Neuronal stem cell (in vitro differentiated cells): ENCODE measurements around the gene THY1.
"Not testable (repeated sequence)": the region's sequence is repeated elsewhere in the genome, so short reads cannot be mapped to it uniquely, and the experiment has no call there.

Experiments used
- DNase-seq: peaks from one replicate; pipeline ENCODE4 v3.0.0-alpha.2; 2013; ENCODE audit warnings: low spot score
- H2AFZ ChIP-seq: one replicate; pipeline ENCODE4 v1.6.1; 2013; ENCODE audit warnings: mild to moderate bottlenecking, low read length, inconsistent platforms
- H2AK5ac ChIP-seq: 2 replicates; pipeline ENCODE4 v1.6.1; 2013; ENCODE audit warnings: low read depth, mild to moderate bottlenecking, inconsistent platforms, low read length, moderate library complexity, mixed read lengths
- H2BK120ac ChIP-seq: 2 replicates; pipeline ENCODE4 v1.6.1; 2013; ENCODE audit warnings: low read depth, mild to moderate bottlenecking, inconsistent platforms, low read length, moderate library complexity, mixed read lengths
- H2BK12ac ChIP-seq: one replicate; pipeline ENCODE4 v1.6.1; 2013; ENCODE audit warnings: low read length, inconsistent platforms
- H2BK15ac ChIP-seq: 2 replicates; pipeline ENCODE4 v1.6.1; 2013; ENCODE audit warnings: mild to moderate bottlenecking, low read length, inconsistent platforms, mixed read lengths
- H2BK5ac ChIP-seq: one replicate; pipeline ENCODE4 v1.6.1; 2013; ENCODE audit warnings: inconsistent platforms, mild to moderate bottlenecking, low read length, moderate library complexity
- H3K14ac ChIP-seq: one replicate; pipeline ENCODE4 v1.6.1; 2013; ENCODE audit warnings: low read length, inconsistent platforms
- H3K18ac ChIP-seq: 2 replicates; pipeline ENCODE4 v1.6.1; 2013; ENCODE audit warnings: low read length, inconsistent platforms
- H3K23ac ChIP-seq: 2 replicates; pipeline ENCODE4 v1.6.1; 2013; ENCODE audit warnings: low read depth, mild to moderate bottlenecking, mixed read lengths, low read length, inconsistent platforms; ENCODE audit not compliant: poor library complexity
- H3K27ac ChIP-seq: replicated peaks from 3 replicates; pipeline ENCODE4 v1.5.1; 2013; ENCODE audit warnings: low read length, inconsistent platforms
- H3K27me3 ChIP-seq, 3 experiments: 2 replicates each; pipeline ENCODE4 v1.6.1; 2013; ENCODE audit warnings: low read length in 3 of 3, mild to moderate bottlenecking in 2 of 3, inconsistent platforms in 1 of 3, low read depth in 1 of 3, mixed read lengths in 1 of 3, moderate library complexity in 1 of 3; ENCODE audit not compliant: control insufficient read depth in 3 of 3, insufficient read depth in 3 of 3
- H3K36me3 ChIP-seq, 2 donors: replicated peaks in 1 of 2; 2 replicates each; pipeline ENCODE4 v1.6.1; 2013; ENCODE audit warnings: low read length in 2 of 2; ENCODE audit not compliant: control insufficient read depth in 2 of 2, insufficient read depth in 2 of 2
- H3K4ac ChIP-seq: 2 replicates; pipeline ENCODE4 v1.6.1; 2013; ENCODE audit warnings: inconsistent platforms, mild to moderate bottlenecking, low read length, moderate library complexity
- H3K4me1 ChIP-seq, 2 donors: 1 replicate in 1 of 2; 2 replicates in 1 of 2; pipeline ENCODE4 v1.6.1; 2013; ENCODE audit warnings: low read length in 2 of 2, low read depth in 1 of 2; ENCODE audit not compliant: control insufficient read depth in 2 of 2, insufficient read depth in 1 of 2
- H3K4me2 ChIP-seq: one replicate; pipeline ENCODE4 v1.6.1; 2013; ENCODE audit warnings: mild to moderate bottlenecking, low read length, inconsistent platforms; ENCODE audit not compliant: insufficient read depth, poor library complexity, severe bottlenecking
- H3K4me3 ChIP-seq, 2 donors: 2 replicates each; pipeline ENCODE4 v1.5.1; 2013; ENCODE audit warnings: low read length in 2 of 2, mild to moderate bottlenecking in 2 of 2, inconsistent platforms in 1 of 2, moderate library complexity in 1 of 2
- H3K79me1 ChIP-seq: one replicate; pipeline ENCODE4 v1.6.1; 2013; ENCODE audit warnings: low read depth, mild to moderate bottlenecking, inconsistent platforms, low read length, moderate library complexity
- H3K9ac ChIP-seq: one replicate; pipeline ENCODE4 v1.6.1; 2013; ENCODE audit warnings: mild to moderate bottlenecking, low read depth, low read length, inconsistent platforms; ENCODE audit not compliant: poor library complexity
- H3K9me3 ChIP-seq, 2 donors: replicated peaks in 1 of 2; 2 replicates each; pipeline versions ENCODE3 to v1.6.1; 2013; ENCODE audit warnings: low read length in 2 of 2, mild to moderate bottlenecking in 2 of 2, inconsistent platforms in 1 of 2, low read depth in 1 of 2, mixed read lengths in 1 of 2, moderate library complexity in 1 of 2; ENCODE audit not compliant: control insufficient read depth in 2 of 2, insufficient read depth in 1 of 2
- H4K8ac ChIP-seq: one replicate; pipeline ENCODE4 v1.6.1; 2013; ENCODE audit warnings: low read depth, mild to moderate bottlenecking, inconsistent platforms, low read length, moderate library complexity
- H4K91ac ChIP-seq: one replicate; pipeline ENCODE4 v1.6.1; 2013; ENCODE audit warnings: low read length, low read depth, mild to moderate bottlenecking, inconsistent platforms; ENCODE audit not compliant: poor library complexity
- WGBS, 2 donors: extraction: QIAGEN DNeasy Blood & Tissue Kit; methylation state at CpG; one replicate each; pipeline ENCODE4 v1.1.7; 2013; ENCODE audit warnings: missing lambda C conversion rate in 2 of 2, mixed read lengths in 1 of 2; ENCODE audit not compliant: insufficient read length in 2 of 2, insufficient replicate concordance in 1 of 2; ENCODE audit errors: extremely low coverage in 2 of 2; 5-methylcytosine and 5-hydroxymethylcytosine counted together

Gene THY1

GRCh38 chr11:119455241-119455640 is 32.3 kb upstream of the THY1 start:
- not testable (repeated sequence) for H3K4ac ChIP-seq, H4K91ac ChIP-seq, H4K8ac ChIP-seq, DNase-seq, H3K27ac ChIP-seq, H2BK15ac ChIP-seq, H2AK5ac ChIP-seq, H3K4me3 ChIP-seq, H2BK12ac ChIP-seq, H2AFZ ChIP-seq, H3K23ac ChIP-seq, H3K14ac ChIP-seq, H3K4me2 ChIP-seq, H3K9me3 ChIP-seq, H2BK5ac ChIP-seq, H3K79me1 ChIP-seq, H3K4me1 ChIP-seq, H3K18ac ChIP-seq, H2BK120ac ChIP-seq, H3K36me3 ChIP-seq, H3K9ac ChIP-seq
- no CpG with 5 or more reads among the region's 4 CpGs for WGBS, 2 donors
- H3K27me3 ChIP-seq = peaks cover 0 to 17% (median 0%) of the 10 kb centered on the region in 3 experiments

DNA sequence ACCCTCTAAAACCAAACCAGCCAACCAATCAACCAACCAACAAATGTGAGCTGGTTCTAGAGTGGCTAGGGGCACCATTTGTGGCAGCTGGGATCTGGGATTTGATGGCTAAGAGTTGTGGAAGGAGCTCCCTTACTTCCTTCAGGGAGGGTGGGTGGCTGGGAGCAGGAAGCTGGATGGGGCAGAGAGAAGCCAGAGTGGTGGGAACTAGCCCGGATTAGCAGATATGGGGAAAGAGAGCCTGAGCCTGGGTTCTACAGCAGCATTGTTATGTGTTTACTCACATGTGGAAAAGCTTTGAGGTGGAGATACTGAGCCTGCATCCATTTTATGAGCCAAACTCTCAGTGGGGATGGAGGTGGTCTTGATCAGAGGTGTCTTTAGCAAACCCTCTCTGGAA is 30.9 kb upstream of the THY1 start:
- no peak overlapping the region for H3K14ac ChIP-seq
- H3K4me3 ChIP-seq = no peak overlapping the region
- H3K27ac ChIP-seq = no peak overlapping the region
- no peak overlapping the region for H2BK12ac ChIP-seq
- H3K4me1 ChIP-seq = no peaks in the 10 kb centered on the region
- H3K9ac ChIP-seq = no peak overlapping the region
- no peak overlapping the region for H3K4ac ChIP-seq
- H3K79me1 ChIP-seq = no peaks in the 10 kb centered on the region
- H2BK5ac ChIP-seq = no peak overlapping the region
- no peak overlapping the region for H2BK120ac ChIP-seq
- no peaks in the 10 kb centered on the region for H3K36me3 ChIP-seq
- DNase-seq = no peak
- no peak overlapping the region for H3K4me2 ChIP-seq
- H2AK5ac ChIP-seq = no peak overlapping the region
- H2BK15ac ChIP-seq = no peak overlapping the region
- H3K9me3 ChIP-seq = no peaks in the 10 kb centered on the region
- peaks cover 0 to 11% (median 0%) of the 10 kb centered on the region in 3 experiments for H3K27me3 ChIP-seq
- H3K23ac ChIP-seq = no peak overlapping the region
- no peak overlapping the region for H4K91ac ChIP-seq
- no peak overlapping the region for H3K18ac ChIP-seq
- no CpG with 5 or more reads among the region's 1 CpG for WGBS, 2 donors
- H4K8ac ChIP-seq = no peak overlapping the region
- no peak overlapping the region for H2AFZ ChIP-seq

DNA sequence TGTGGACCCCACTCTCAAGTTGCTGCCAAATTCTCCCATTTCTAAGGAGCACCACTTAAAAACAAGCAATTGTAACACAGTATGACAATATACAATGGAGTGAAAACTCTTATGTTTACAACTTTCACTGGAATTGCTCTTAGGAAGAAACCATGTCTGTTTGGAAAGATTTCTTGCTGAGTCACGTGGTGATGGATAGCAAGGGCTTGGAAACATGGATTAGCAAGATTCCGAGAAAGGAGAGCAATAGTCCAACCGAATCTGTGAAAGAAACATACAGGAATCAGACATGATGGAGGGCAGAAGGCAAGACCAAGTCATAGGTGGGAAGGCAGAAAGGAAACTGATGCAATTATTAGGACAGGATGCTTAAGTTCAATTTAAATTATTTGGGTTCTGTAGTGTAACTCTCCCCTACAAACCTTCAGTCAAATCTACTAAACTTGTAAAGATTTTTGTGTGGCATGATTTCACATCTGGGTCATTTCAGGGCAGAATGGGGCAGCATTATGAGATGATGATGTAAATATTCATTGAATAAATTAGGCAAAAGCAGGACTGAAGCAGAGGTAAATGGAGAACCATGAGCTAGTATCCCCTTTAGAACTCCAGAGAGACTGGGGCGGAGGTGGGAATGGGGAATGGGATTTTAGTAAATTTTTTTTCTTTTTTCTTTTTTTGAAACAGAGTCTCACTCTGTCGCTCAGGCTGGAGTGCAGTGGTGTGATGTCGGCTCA is 27.8 kb upstream of the THY1 start:
- Histone ChIP-seq H3K4me1 (no peaks in the 10 kb centered on the region), H3K27me3 (peaks cover 0 to 11% (median 0%) of the 10 kb centered on the region in 3 experiments), H2BK15ac (no peak overlapping the region), H2AK5ac (no peak overlapping the region), H3K9ac (no peak overlapping the region), H2BK120ac (no peak overlapping the region), H3K4me3 (no peak overlapping the region), H3K18ac (no peak overlapping the region), H4K91ac (no peak overlapping the region), H2AFZ (no peak overlapping the region), H3K27ac (no peak overlapping the region), H2BK5ac (no peak overlapping the region), H3K9me3 (peaks cover 0 to 1% of the 10 kb centered on the region in 2 donors), H3K23ac (no peak overlapping the region), H3K36me3 (no peaks in the 10 kb centered on the region), H3K4me2 (no peak overlapping the region), H3K4ac (no peak overlapping the region), H4K8ac (no peak overlapping the region), H2BK12ac (no peak overlapping the region), H3K79me1 (no peaks in the 10 kb centered on the region), H3K14ac (no peak overlapping the region)
- WGBS, 2 donors = no CpG with 5 or more reads among the region's 6 CpGs
- no peak for DNase-seq

GRCh38 chr11:119449498-119449897 is 26.5 kb upstream of the THY1 start:
- no CpG with 5 or more reads among the region's 3 CpGs for WGBS, 2 donors
- Histone ChIP-seq H4K8ac (no peak overlapping the region), H3K4me1 (no peaks in the 10 kb centered on the region), H2AK5ac (no peak overlapping the region), H3K4ac (no peak overlapping the region), H3K27me3 (peaks cover 0 to 19% (median 0%) of the 10 kb centered on the region in 3 experiments), H3K18ac (no peak overlapping the region), H3K4me2 (no peak overlapping the region), H3K9ac (no peak overlapping the region), H3K23ac (no peak overlapping the region), H2BK120ac (no peak overlapping the region), H3K27ac (no peak overlapping the region), H4K91ac (no peak overlapping the region), H3K14ac (no peak overlapping the region), H3K9me3 (peaks cover 0 to 1% of the 10 kb centered on the region in 2 donors), H3K4me3 (no peak overlapping the region), H3K36me3 (no peaks in the 10 kb centered on the region), H2BK15ac (no peak overlapping the region), H2AFZ (no peak overlapping the region), H2BK5ac (no peak overlapping the region), H3K79me1 (no peaks in the 10 kb centered on the region), H2BK12ac (no peak overlapping the region)
- DNase-seq = no peak
